Mucosa of descending colon (tissue), 3 donors: ENCODE results near the gene GLS. TPM values are rescaled to one million over a fixed set of nuclear protein-coding genes. Genes with fewer than 3 reads are reported as not detected.

Experiments
- ATAC-seq: fragments of 200-7000 bp; cut with Tn5 transposase; one replicate; pipeline ENCODE4 v1.9.1; 2020; ENCODE audit warnings: mild to moderate bottlenecking, moderate library complexity
- DNase-seq, 3 donors: peaks; one replicate each; pipeline ENCODE4 v3.0.0-alpha.2; 2020
- H3K36me3 ChIP-seq: fragments of 200-600 bp; one replicate; pipeline ENCODE4 v1.8.0; 2021; ENCODE audit warnings: low read depth, mild to moderate bottlenecking
- H3K4me1 ChIP-seq: fragments of 200-600 bp; one replicate; pipeline ENCODE4 v1.8.0; 2021; ENCODE audit warnings: low read depth, mild to moderate bottlenecking
- H3K4me3 ChIP-seq: fragments of 200-600 bp; one replicate; pipeline ENCODE4 v1.8.0; 2021; ENCODE audit warnings: mild to moderate bottlenecking
- H3K9me3 ChIP-seq: fragments of 200-600 bp; one replicate; pipeline ENCODE4 v1.8.0; 2021; ENCODE audit warnings: mild to moderate bottlenecking
- CTCF ChIP-seq: fragments of 200-600 bp; IDR thresholded peaks from one replicate; pipeline ENCODE4 v1.8.0; 2022; ENCODE audit warnings: antibody characterized with exemption, mild to moderate bottlenecking
- intact Hi-C, 2 donors: fragments of 100-400 bp; cut with DNase I in 1 of 2; cut with micrococcal nuclease in 1 of 2; formaldehyde crosslinking; loops; one replicate each; pipeline versions ENCODE4 v1.11.0 to v1.11.1; 2022; cut with DNase I, micrococcal nuclease
- total RNA-seq, 3 donors: library from RNA; stranded (reverse); fragmentation: NEBNext Ultra II Directional in 2 of 3; extraction: Animal tissue kit (Norgen Biotek cat#: 25700) in 2 of 3; gene quantifications; one replicate each; pipeline versions ENCODE4 v1.2.1 to v1.2.4, GENCODE V29; 2021 to 2023
- donor health status: DM: no; HTN: no; CAD: no; lungs with moderate emphysema.
- donor health status: DM: no; HTN: no; CAD: no.
- donor health status: DM: no; HTN: yes; CAD: no.

Gene GLS
- total RNA-seq, 3 donors from 2014 or later, result 49.8 to 91.9 (median 77.0) TPM

DNA sequence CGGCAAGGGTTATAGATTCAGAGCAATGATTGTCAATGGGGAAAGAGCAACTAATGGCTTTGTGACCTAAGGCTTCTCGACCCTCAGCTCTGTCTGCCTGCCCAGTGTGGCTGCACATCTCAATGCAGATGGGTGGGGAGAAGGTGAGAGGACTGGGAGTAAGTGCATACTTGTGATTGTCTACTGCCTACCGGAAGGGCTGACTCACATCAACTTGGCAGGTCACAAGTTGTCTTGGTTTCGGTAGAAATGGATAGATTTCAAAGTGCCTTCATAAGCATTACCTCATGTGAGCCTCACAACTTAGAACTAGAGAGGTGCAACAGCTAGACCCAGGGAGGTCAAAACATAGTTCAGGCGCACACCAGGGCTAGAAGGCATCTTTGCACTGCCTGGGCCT is 104.0 kb downstream of the GLS start:
- Histone ChIP-seq H3K36me3 (peaks cover 18% of the 10 kb centered on the region), H3K9me3 (no peaks in the 10 kb centered on the region), H3K4me1 (no peaks in the 10 kb centered on the region), H3K4me3 (no peak overlapping the region)
- no peak for TF ChIP-seq CTCF
- ATAC-seq (no peak), DNase-seq (no peak)
- intact Hi-C loops, result no loop called here

DNA sequence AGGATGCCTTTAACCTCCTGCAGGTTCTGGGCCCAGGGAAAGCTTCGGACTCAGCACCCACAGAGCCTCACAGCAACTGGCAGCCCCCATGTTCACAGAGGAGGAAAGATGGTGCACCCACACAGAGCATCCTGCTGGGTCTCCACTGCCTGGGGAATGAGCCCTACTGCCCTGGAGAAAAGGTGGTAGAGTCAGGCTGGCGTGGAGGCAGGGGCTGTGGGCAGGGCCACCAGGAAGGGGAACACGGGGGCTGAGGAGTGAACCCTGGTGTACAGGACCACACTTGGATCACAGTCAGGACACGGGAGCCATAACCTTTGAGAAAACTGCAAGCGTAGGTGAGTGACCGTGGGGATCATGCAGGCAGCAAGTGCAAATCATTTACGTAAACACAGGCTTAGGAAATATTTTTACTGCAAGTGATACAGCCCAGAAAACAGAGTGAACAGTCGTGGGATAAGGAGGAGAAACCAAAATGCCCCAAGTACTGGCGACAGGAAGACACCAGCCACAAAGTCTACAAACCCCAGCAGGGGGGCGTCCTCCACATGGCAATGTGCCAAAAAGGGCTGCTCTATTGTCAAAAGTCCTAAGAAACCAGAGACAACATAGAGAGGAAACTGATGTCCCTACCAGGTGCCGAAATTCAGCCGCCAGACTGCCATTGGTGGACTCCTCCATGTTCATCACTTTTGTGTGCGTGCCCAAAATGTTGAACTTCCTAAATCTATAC is 105.8 kb downstream of the GLS start:
- no peak for DNase-seq
- Histone ChIP-seq H3K4me3 (no peak overlapping the region), H3K36me3 (peaks cover 33% of the 10 kb centered on the region), H3K9me3 (no peaks in the 10 kb centered on the region), H3K4me1 (no peaks in the 10 kb centered on the region)
- intact Hi-C loops, result no loop called here
- TF ChIP-seq CTCF, result no peak
- ATAC-seq, result no peak

GRCh38 chr2:190987116-190987515 is 106.5 kb downstream of the GLS start:
- Histone ChIP-seq H3K9me3 (no peaks in the 10 kb centered on the region), H3K36me3 (peaks cover 33% of the 10 kb centered on the region), H3K4me1 (no peaks in the 10 kb centered on the region), H3K4me3 (no peak overlapping the region)
- DNase-seq, result no peak
- no peak for ATAC-seq
- intact Hi-C loops, result no loop called here
- TF ChIP-seq CTCF, result no peak

DNA sequence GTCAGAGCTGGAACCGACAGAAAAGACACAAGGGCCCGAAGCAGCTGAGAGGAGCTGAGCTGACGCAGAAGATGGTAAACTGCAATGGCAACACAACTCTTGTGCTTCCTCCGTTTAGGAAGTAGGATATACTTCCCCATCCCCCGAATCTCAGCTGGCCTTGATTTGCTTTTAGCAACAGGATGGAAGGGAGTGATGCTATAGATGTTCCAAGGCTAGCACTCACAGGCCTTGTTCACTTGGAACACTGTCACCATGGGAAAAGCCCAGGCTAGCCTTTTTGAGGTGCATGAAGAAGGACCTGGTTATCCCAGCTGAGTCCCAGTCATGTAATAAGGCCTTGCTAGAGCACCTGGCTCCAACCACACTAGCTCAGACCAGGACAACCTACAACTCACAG is 107.3 kb downstream of the GLS start:
- no peaks in the 10 kb centered on the region for H3K9me3 ChIP-seq
- no peak for ATAC-seq
- H3K4me3 ChIP-seq, result no peak overlapping the region
- H3K4me1 ChIP-seq, result no peaks in the 10 kb centered on the region
- DNase-seq, result no peak
- no peak for TF ChIP-seq CTCF
- intact Hi-C loops, result no loop called here
- H3K36me3 ChIP-seq, result peaks cover 33% of the 10 kb centered on the region

- H3K9me3 ChIP-seq, result no peaks in the 10 kb centered on the region
- intact Hi-C loops, result no loop called here
- ATAC-seq (no peak), DNase-seq (no peak)
- H3K4me1 ChIP-seq, result no peaks in the 10 kb centered on the region
- no peak for TF ChIP-seq CTCF
- H3K4me3 ChIP-seq, result no peak overlapping the region
- peaks cover 37% of the 10 kb centered on the region for H3K36me3 ChIP-seq
Measured at GRCh38 chr2:190988910-190989309, 108.3 kb downstream of the GLS start.

DNA sequence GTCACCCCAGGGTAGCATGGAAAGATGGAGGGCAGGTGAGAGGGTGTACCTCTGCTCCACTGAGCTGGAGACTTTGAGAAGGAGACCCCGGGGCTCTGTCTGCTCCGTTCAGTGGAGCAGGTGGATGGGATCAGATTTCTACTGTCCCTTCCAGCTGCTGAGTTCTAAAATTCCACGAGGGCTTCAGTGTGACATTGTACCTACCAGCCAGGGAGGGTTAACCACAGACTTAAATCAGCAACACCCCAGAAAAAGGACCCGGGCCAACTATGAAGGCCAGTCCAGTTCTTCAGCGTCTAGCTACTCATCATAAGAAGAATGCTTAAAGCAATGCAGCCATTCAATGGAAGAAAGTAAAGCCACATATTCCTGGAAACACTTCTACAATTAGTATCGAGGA is 109.5 kb downstream of the GLS start:
- DNase-seq, result no peak
- intact Hi-C loops, result no loop called here
- ATAC-seq, result no peak
- no peaks in the 10 kb centered on the region for H3K4me1 ChIP-seq
- no peak overlapping the region for H3K4me3 ChIP-seq
- TF ChIP-seq CTCF, result no peak
- peaks cover 28% of the 10 kb centered on the region for H3K36me3 ChIP-seq
- H3K9me3 ChIP-seq, result no peaks in the 10 kb centered on the region
